Measurements from ENCODE around the gene ACVR1B.

GRCh38 chr12:51951843-51952722, 584 bp downstream of the ACVR1B start:
- TF ChIP-seq POLR2AphosphoS5 (IDR thresholded peaks at IDR 0.05) (no peak), POLR2A (IDR thresholded peaks at IDR 0.05) (no peak)

Measured in prostate gland (tissue), 1 donor.